HCT116 (cell line): ENCODE results near the gene SART1. TPM values are rescaled to one million over a fixed set of nuclear protein-coding genes. Genes with fewer than 3 reads are reported as not detected.
"Not testable (repeated sequence)": the region's sequence is repeated elsewhere in the genome, so short reads cannot be mapped to it uniquely, and the experiment has no call there.

ENCODE experiments used
- ATAC-seq: fragments of 200-7000 bp; cut with Tn5 transposase; 2 replicates; pipeline ENCODE4 v1.9.1; 2020; ENCODE audit warnings: mild to moderate bottlenecking, moderate library complexity
- BruUV-seq: library from RNA; stranded (reverse); fragments of 400-500 nt; replicated peaks from 2 replicates; lab custom pipeline; 2021; lab: Mats Ljungman, UMichigan
- CTCF ChIA-PET: fragments of 300-600 bp; sonication (Branson Sonifier 250); formaldehyde crosslinking; loops from one replicate; lab custom pipeline; 2021; ENCODE audit warnings: antibody characterized with exemption; lab: Charles Lee
- POLR2A ChIA-PET: fragments of 300-600, 350-600 bp; sonication (Branson Sonifier 250); formaldehyde crosslinking; loops from one replicate; lab custom pipeline; 2021; ENCODE audit warnings: antibody characterized with exemption; lab: Charles Lee
- RAD21 ChIA-PET, 2 experiments: fragments of 300-600 bp; sonication (Branson Sonifier 250); formaldehyde crosslinking; loops; one replicate each; lab custom pipeline; 2023; ENCODE audit warnings: low total read pairs in 2 of 2; ENCODE audit not compliant: uncharacterized antibody in 2 of 2, unreplicated experiment in 2 of 2, low non-redundant PET in 1 of 2; lab: Charles Lee
- DNase-seq: peaks from one replicate; pipeline ENCODE4 v3.0.0-alpha.2; 2010; ENCODE audit warnings: low read depth, low spot score
- H2AFZ ChIP-seq: fragments of 200-600 bp; shearing (Covaris generic), sonication (generic); 2 replicates; pipeline ENCODE4 v1.6.1; 2017; ENCODE audit warnings: low read depth, mixed run types, mixed read lengths, antibody characterized with exemption, low read length; ENCODE audit not compliant: poor library complexity, severe bottlenecking
- H3K27ac ChIP-seq: 2 replicates; pipeline ENCODE4 v1.5.1; 2012; ENCODE audit warnings: low read depth, low read length
- H3K27me3 ChIP-seq: fragments of 200-600 bp; sonication (generic); 2 replicates; pipeline ENCODE4 v1.6.1; 2016; ENCODE audit warnings: mixed run types, low read length, mixed read lengths; ENCODE audit not compliant: insufficient read depth
- H3K36me3 ChIP-seq, 2 experiments: fragments of 200-500 bp in 1 of 2; fragments of 200-600 bp in 1 of 2; sonication (Bioruptor generic) in 1 of 2; sonication (generic) in 1 of 2; 2 replicates each; pipeline versions ENCODE4 v1.5.1 to v1.6.1; 2014 to 2016; ENCODE audit warnings: low read length in 2 of 2, inconsistent platforms in 1 of 2, mixed read lengths in 1 of 2, mixed run types in 1 of 2; ENCODE audit not compliant: insufficient read depth in 2 of 2, control insufficient read depth in 1 of 2
- H3K4me1 ChIP-seq, 2 experiments: fragments of 200-600 bp in 1 of 2; sonication (generic) in 1 of 2; 2 replicates each; pipeline versions ENCODE4 v1.5.1 to v1.6.1; 2012 to 2017; ENCODE audit warnings: low read length in 2 of 2, inconsistent platforms in 1 of 2, mild to moderate bottlenecking in 1 of 2, mixed read lengths in 1 of 2, mixed run types in 1 of 2, moderate library complexity in 1 of 2; ENCODE audit not compliant: insufficient read depth in 2 of 2, control insufficient read depth in 1 of 2
- H3K4me2 ChIP-seq: fragments of 200-600 bp; sonication (generic); 2 replicates; pipeline ENCODE4 v1.6.1; 2017; ENCODE audit warnings: mixed run types, low read length, mixed read lengths
- H3K4me3 ChIP-seq, 2 experiments: fragments of 200-600 bp in 1 of 2; sonication (generic) in 1 of 2; replicated peaks in 1 of 2; 2 replicates each; pipeline ENCODE4 v1.5.1; 2011 to 2016; ENCODE audit warnings: low read length in 2 of 2, control low read depth in 1 of 2, low read depth in 1 of 2, mild to moderate bottlenecking in 1 of 2, mixed read lengths in 1 of 2, mixed run types in 1 of 2
- H3K79me2 ChIP-seq: fragments of 200-600 bp; sonication (generic); 2 replicates; pipeline ENCODE4 v1.6.1; 2017; ENCODE audit warnings: mild to moderate bottlenecking, mixed run types, low read length, moderate library complexity, mixed read lengths; ENCODE audit not compliant: insufficient read depth
- H3K9ac ChIP-seq: fragments of 200-600 bp; sonication (generic); 2 replicates; pipeline ENCODE4 v1.6.1; 2016; ENCODE audit warnings: low read length, mixed read lengths
- H3K9me2 ChIP-seq: fragments of 200-600 bp; sonication (generic), shearing (Covaris generic); 2 replicates; pipeline ENCODE4 v1.6.1; 2017; ENCODE audit warnings: mixed run types, mild to moderate bottlenecking, moderate library complexity; ENCODE audit not compliant: insufficient read depth
- H3K9me3 ChIP-seq, 2 experiments: fragments of 200-500 bp in 1 of 2; fragments of 200-600 bp in 1 of 2; sonication (Bioruptor generic) in 1 of 2; sonication (generic) in 1 of 2; 2 replicates each; pipeline ENCODE4 v1.6.1; 2014 to 2017; ENCODE audit warnings: low read length in 2 of 2, mixed read lengths in 2 of 2, inconsistent platforms in 1 of 2, low read depth in 1 of 2, mild to moderate bottlenecking in 1 of 2, mixed run types in 1 of 2, moderate library complexity in 1 of 2; ENCODE audit not compliant: control insufficient read depth in 1 of 2, insufficient read depth in 1 of 2
- H4K20me1 ChIP-seq: fragments of 200-600 bp; sonication (generic), shearing (Covaris generic); 2 replicates; pipeline ENCODE4 v1.6.1; 2017; ENCODE audit warnings: mixed run types, mild to moderate bottlenecking, moderate library complexity; ENCODE audit not compliant: insufficient read depth
- ZFX ChIP-seq: fragments of 450-650 bp; IDR thresholded peaks from 2 replicates; pipeline ENCODE4 v1.6.1; 2017
- intact Hi-C: fragments of 100-400 bp; cut with micrococcal nuclease; formaldehyde crosslinking; loops from 2 replicates; pipeline ENCODE4 v1.10.0; 2022
- total RNA-seq: library from RNA; stranded (reverse); gene quantifications from one replicate; pipeline ENCODE4 v1.2.1, GENCODE V29; 2021; ENCODE audit not compliant: unreplicated experiment
- TF ChIP-seq, protein P1 (sequence below): IDR thresholded peaks from 2 replicates; pipeline ENCODE4 v1.6.1; 2012
- TF ChIP-seq, protein P2 (sequence below), 3 experiments: fragments of 200-600 bp in 1 of 3; sonication (generic) in 1 of 3; IDR thresholded peaks in 2 of 3; conservative IDR thresholded peaks in 1 of 3; 2 replicates each; pipeline ENCODE4 v1.5.1; 2012 to 2017; ENCODE audit warnings: low read depth in 2 of 3, low read length in 2 of 3, antibody characterized with exemption in 1 of 3, borderline replicate concordance in 1 of 3, control low read depth in 1 of 3, mild to moderate bottlenecking in 1 of 3, mixed read lengths in 1 of 3, mixed run types in 1 of 3, moderate library complexity in 1 of 3; ENCODE audit not compliant: insufficient read depth in 1 of 3

Gene SART1
- total RNA-seq, 1 experiment from 2014 or later: 47.9 TPM

DNA sequence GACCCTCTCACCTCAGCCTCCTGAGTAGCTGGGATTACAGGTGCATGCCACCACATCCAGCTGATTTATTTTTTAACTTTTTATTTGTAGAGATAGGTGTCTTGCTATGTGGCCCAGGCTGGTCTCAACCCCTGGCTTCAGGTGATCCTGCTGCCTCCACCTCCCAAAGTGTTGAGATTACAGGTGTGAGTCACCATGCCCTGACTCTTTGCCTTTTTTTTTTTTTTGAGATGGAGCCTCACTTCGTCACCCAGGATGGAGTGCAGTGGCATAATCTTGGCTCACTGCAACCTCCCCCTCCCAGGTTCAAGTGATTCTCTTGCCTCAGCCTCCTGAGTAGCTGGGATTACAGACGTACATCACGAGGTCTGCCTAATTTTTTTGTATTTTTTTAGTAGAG, 9.9 kb upstream of the SART1 start:
- RAD21 ChIA-PET, H3K9me2 ChIP-seq, BruUV-seq, CTCF ChIA-PET, H3K4me2 ChIP-seq, H3K27me3 ChIP-seq, H4K20me1 ChIP-seq, H3K79me2 ChIP-seq, DNase-seq, H3K27ac ChIP-seq, ATAC-seq, H3K4me1 ChIP-seq, H3K4me3 ChIP-seq, H3K9ac ChIP-seq, H3K9me3 ChIP-seq, H3K36me3 ChIP-seq, intact Hi-C loops, H2AFZ ChIP-seq: not testable (repeated sequence)
- POLR2A ChIA-PET: interaction anchor here (0.6 kb wide), 1 partner anchor 405 kb away, joined by 3 read pairs; no protein-coding TSS in a partner anchor

- H3K4me2 ChIP-seq: no peak overlapping the region
- no peak overlapping the region for H3K4me3 ChIP-seq
- intact Hi-C loops: no loop called here
- H3K4me1 ChIP-seq: no peaks in the 10 kb centered on the region
- no peak for DNase-seq
- no peaks in the 10 kb centered on the region for H3K36me3 ChIP-seq
- ChIA-PET RAD21 (no interaction called here), POLR2A (no interaction called here), CTCF (no interaction called here)
- no TSS peak for BruUV-seq
- no peak for ATAC-seq
- H3K9me3 ChIP-seq: no peaks in the 10 kb centered on the region
- H3K79me2 ChIP-seq: no peaks in the 10 kb centered on the region
- no peak overlapping the region for H2AFZ ChIP-seq
- H3K9ac ChIP-seq: no peak overlapping the region
- H3K27me3 ChIP-seq: no peaks in the 10 kb centered on the region
- no peaks in the 10 kb centered on the region for H3K9me2 ChIP-seq
- no peaks in the 10 kb centered on the region for H4K20me1 ChIP-seq
- TF ChIP-seq, protein P1, sequence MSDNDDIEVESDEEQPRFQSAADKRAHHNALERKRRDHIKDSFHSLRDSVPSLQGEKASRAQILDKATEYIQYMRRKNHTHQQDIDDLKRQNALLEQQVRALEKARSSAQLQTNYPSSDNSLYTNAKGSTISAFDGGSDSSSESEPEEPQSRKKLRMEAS: no peak
- TF ChIP-seq ZFX: no peak
- TF ChIP-seq, protein P2, sequence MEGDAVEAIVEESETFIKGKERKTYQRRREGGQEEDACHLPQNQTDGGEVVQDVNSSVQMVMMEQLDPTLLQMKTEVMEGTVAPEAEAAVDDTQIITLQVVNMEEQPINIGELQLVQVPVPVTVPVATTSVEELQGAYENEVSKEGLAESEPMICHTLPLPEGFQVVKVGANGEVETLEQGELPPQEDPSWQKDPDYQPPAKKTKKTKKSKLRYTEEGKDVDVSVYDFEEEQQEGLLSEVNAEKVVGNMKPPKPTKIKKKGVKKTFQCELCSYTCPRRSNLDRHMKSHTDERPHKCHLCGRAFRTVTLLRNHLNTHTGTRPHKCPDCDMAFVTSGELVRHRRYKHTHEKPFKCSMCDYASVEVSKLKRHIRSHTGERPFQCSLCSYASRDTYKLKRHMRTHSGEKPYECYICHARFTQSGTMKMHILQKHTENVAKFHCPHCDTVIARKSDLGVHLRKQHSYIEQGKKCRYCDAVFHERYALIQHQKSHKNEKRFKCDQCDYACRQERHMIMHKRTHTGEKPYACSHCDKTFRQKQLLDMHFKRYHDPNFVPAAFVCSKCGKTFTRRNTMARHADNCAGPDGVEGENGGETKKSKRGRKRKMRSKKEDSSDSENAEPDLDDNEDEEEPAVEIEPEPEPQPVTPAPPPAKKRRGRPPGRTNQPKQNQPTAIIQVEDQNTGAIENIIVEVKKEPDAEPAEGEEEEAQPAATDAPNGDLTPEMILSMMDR (IDR thresholded peaks at IDR 0.05 in 2 of 3, conservative IDR thresholded peaks at IDR 0.05 in 1 of 3; ENCODE audit: borderline replicate concordance in 1 of 3, insufficient read depth in 1 of 3, low read depth in 2 of 3, low read length in 2 of 3): no peak
- H3K27ac ChIP-seq: no peak overlapping the region
Measured at GRCh38 chr11:65952052-65952521, 9.4 kb upstream of the SART1 start.
